K562 (cell line): ENCODE results near the gene VEGFA. TPM values are rescaled to one million over a fixed set of nuclear protein-coding genes. Genes with fewer than 3 reads are reported as not detected.

Source experiments
- CREBBP ChIP-seq: IDR thresholded peaks from one replicate; pipeline ENCODE4 v1.6.1; 2012; ENCODE audit warnings: low read depth, mild to moderate bottlenecking, control low read depth, inconsistent platforms, low read length
- FOXK1 ChIP-seq: sonication (generic); formaldehyde crosslinking; IDR thresholded peaks from 2 replicates; pipeline ENCODE4 v1.8.0; 2022; ENCODE audit warnings: missing genetic modification reagents, mild to moderate bottlenecking, borderline replicate concordance
- MAFF ChIP-seq: IDR thresholded peaks from 2 replicates; pipeline ENCODE4 v1.6.1; 2012; ENCODE audit warnings: low read length, improper control_type of control experiment
- PML ChIP-seq: IDR thresholded peaks from 2 replicates; pipeline ENCODE4 v1.6.1; 2012; ENCODE audit warnings: low read length, inconsistent platforms
- U2AF1 ChIP-seq: fragments of 200-400 bp; formaldehyde crosslinking; optimal IDR thresholded peaks from 2 replicates; pipeline ENCODE3; 2017; ENCODE audit warnings: mild to moderate bottlenecking, low read depth, low read length, moderate library complexity
- ZBED1 ChIP-seq: IDR thresholded peaks from 2 replicates; pipeline ENCODE4 v1.6.1; 2014
- polyA plus RNA-seq, 8 experiments: library from polyadenylated mRNA; depleted of rRNA in 4 of 8; stranded (reverse) in 5 of 8; unstranded in 3 of 8; fragments of >200 nt; fragmentation: Nextera tagmentation in 2 of 8; fragmentation: Illumina TruSeq in 1 of 8; extraction: Ambion mirVana in 2 of 8; extraction: Trizol in 1 of 8; gene quantifications; 2 replicates each; pipeline versions ENCODE4 v1.2.1 to v1.2.3, GENCODE V29; 2011 to 2014; ENCODE audit warnings: inconsistent platforms in 1 of 8, missing spikeins in 1 of 8
- total RNA-seq, 7 experiments: library from RNA; depleted of rRNA in 6 of 7; stranded (reverse); fragments of >200 nt in 6 of 7; fragmentation: Illumina TruSeq in 2 of 7; extraction: Trizol in 2 of 7; gene quantifications; 2 replicates each; pipeline versions ENCODE4 v1.2.1 to v1.2.3, GENCODE V29; 2011 to 2021; ENCODE audit warnings: low replicate concordance in 1 of 7
- TF ChIP-seq, protein P1 (sequence below): fragments of 250-450 bp; sonication (Bioruptor Pico); IDR thresholded peaks from 2 replicates; pipeline ENCODE4 v1.5.0; 2022; ENCODE audit warnings: mild to moderate bottlenecking
- TF ChIP-seq, protein P2 (sequence below): fragments of 200-800 bp; sonication (Bioruptor generic); IDR thresholded peaks from 2 replicates; pipeline ENCODE4 v1.6.1; 2016; ENCODE audit warnings: missing genetic modification characterization, missing compliant biosample characterization
- TF ChIP-seq, protein P3 (sequence below), 2 experiments: fragments of 450-650 bp in 1 of 2; sonication (generic) in 1 of 2; formaldehyde crosslinking in 1 of 2; IDR thresholded peaks; 2 replicates each; pipeline versions ENCODE4 v1.7.1 to v1.9.0; 2016 to 2022; ENCODE audit warnings: inconsistent platforms in 1 of 2, mild to moderate bottlenecking in 1 of 2, missing genetic modification reagents in 1 of 2

Gene VEGFA
- total and polyA plus RNA-seq, 9 of the 15 experiments (the other 6 are each of a cell fraction or from before 2014, with no cell fraction given): 14.0 to 271 (median 124) TPM

DNA sequence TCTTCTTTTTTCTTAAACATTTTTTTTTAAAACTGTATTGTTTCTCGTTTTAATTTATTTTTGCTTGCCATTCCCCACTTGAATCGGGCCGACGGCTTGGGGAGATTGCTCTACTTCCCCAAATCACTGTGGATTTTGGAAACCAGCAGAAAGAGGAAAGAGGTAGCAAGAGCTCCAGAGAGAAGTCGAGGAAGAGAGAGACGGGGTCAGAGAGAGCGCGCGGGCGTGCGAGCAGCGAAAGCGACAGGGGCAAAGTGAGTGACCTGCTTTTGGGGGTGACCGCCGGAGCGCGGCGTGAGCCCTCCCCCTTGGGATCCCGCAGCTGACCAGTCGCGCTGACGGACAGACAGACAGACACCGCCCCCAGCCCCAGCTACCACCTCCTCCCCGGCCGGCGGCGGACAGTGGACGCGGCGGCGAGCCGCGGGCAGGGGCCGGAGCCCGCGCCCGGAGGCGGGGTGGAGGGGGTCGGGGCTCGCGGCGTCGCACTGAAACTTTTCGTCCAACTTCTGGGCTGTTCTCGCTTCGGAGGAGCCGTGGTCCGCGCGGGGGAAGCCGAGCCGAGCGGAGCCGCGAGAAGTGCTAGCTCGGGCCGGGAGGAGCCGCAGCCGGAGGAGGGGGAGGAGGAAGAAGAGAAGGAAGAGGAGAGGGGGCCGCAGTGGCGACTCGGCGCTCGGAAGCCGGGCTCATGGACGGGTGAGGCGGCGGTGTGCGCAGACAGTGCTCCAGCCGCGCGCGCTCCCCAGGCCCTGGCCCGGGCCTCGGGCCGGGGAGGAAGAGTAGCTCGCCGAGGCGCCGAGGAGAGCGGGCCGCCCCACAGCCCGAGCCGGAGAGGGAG lies 580 bp downstream of the VEGFA start (continued):
- TF ChIP-seq FOXK1: no peak
- TF ChIP-seq, protein P1, sequence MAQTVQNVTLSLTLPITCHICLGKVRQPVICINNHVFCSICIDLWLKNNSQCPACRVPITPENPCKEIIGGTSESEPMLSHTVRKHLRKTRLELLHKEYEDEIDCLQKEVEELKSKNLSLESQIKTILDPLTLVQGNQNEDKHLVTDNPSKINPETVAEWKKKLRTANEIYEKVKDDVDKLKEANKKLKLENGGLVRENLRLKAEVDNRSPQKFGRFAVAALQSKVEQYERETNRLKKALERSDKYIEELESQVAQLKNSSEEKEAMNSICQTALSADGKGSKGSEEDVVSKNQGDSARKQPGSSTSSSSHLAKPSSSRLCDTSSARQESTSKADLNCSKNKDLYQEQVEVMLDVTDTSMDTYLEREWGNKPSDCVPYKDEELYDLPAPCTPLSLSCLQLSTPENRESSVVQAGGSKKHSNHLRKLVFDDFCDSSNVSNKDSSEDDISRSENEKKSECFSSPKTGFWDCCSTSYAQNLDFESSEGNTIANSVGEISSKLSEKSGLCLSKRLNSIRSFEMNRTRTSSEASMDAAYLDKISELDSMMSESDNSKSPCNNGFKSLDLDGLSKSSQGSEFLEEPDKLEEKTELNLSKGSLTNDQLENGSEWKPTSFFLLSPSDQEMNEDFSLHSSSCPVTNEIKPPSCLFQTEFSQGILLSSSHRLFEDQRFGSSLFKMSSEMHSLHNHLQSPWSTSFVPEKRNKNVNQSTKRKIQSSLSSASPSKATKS (CRISPR knock-in tag): no peak; the same call in 1 of the 2 replicates
- no peak for TF ChIP-seq MAFF
- TF ChIP-seq PML: no peak; the same call in 1 of the 2 replicates
- TF ChIP-seq, protein P2, sequence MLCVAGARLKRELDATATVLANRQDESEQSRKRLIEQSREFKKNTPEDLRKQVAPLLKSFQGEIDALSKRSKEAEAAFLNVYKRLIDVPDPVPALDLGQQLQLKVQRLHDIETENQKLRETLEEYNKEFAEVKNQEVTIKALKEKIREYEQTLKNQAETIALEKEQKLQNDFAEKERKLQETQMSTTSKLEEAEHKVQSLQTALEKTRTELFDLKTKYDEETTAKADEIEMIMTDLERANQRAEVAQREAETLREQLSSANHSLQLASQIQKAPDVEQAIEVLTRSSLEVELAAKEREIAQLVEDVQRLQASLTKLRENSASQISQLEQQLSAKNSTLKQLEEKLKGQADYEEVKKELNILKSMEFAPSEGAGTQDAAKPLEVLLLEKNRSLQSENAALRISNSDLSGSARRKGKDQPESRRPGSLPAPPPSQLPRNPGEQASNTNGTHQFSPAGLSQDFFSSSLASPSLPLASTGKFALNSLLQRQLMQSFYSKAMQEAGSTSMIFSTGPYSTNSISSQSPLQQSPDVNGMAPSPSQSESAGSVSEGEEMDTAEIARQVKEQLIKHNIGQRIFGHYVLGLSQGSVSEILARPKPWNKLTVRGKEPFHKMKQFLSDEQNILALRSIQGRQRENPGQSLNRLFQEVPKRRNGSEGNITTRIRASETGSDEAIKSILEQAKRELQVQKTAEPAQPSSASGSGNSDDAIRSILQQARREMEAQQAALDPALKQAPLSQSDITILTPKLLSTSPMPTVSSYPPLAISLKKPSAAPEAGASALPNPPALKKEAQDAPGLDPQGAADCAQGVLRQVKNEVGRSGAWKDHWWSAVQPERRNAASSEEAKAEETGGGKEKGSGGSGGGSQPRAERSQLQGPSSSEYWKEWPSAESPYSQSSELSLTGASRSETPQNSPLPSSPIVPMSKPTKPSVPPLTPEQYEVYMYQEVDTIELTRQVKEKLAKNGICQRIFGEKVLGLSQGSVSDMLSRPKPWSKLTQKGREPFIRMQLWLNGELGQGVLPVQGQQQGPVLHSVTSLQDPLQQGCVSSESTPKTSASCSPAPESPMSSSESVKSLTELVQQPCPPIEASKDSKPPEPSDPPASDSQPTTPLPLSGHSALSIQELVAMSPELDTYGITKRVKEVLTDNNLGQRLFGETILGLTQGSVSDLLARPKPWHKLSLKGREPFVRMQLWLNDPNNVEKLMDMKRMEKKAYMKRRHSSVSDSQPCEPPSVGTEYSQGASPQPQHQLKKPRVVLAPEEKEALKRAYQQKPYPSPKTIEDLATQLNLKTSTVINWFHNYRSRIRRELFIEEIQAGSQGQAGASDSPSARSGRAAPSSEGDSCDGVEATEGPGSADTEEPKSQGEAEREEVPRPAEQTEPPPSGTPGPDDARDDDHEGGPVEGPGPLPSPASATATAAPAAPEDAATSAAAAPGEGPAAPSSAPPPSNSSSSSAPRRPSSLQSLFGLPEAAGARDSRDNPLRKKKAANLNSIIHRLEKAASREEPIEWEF (CRISPR knock-in tag): no peak
- TF ChIP-seq, protein P3, sequence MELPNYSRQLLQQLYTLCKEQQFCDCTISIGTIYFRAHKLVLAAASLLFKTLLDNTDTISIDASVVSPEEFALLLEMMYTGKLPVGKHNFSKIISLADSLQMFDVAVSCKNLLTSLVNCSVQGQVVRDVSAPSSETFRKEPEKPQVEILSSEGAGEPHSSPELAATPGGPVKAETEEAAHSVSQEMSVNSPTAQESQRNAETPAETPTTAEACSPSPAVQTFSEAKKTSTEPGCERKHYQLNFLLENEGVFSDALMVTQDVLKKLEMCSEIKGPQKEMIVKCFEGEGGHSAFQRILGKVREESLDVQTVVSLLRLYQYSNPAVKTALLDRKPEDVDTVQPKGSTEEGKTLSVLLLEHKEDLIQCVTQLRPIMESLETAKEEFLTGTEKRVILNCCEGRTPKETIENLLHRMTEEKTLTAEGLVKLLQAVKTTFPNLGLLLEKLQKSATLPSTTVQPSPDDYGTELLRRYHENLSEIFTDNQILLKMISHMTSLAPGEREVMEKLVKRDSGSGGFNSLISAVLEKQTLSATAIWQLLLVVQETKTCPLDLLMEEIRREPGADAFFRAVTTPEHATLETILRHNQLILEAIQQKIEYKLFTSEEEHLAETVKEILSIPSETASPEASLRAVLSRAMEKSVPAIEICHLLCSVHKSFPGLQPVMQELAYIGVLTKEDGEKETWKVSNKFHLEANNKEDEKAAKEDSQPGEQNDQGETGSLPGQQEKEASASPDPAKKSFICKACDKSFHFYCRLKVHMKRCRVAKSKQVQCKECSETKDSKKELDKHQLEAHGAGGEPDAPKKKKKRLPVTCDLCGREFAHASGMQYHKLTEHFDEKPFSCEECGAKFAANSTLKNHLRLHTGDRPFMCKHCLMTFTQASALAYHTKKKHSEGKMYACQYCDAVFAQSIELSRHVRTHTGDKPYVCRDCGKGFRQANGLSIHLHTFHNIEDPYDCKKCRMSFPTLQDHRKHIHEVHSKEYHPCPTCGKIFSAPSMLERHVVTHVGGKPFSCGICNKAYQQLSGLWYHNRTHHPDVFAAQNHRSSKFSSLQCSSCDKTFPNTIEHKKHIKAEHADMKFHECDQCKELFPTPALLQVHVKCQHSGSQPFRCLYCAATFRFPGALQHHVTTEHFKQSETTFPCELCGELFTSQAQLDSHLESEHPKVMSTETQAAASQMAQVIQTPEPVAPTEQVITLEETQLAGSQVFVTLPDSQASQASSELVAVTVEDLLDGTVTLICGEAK (IDR thresholded peaks at IDR 0.05): no peak; the same call in 1 of the 2 replicates
- TF ChIP-seq, protein P3 (CRISPR knock-in tag; IDR thresholded peaks at IDR 0.05): no peak
- TF ChIP-seq ZBED1: no peak; the same call in 1 of the 2 replicates
- no peak for TF ChIP-seq CREBBP
- TF ChIP-seq U2AF1: no peak
